Naive thymus-derived CD8-positive, alpha-beta T cell (primary cell): ENCODE results near the gene SCD5. TPM values are rescaled to one million over a fixed set of nuclear protein-coding genes. Genes with fewer than 3 reads are reported as not detected.

Experiments used
- ATAC-seq, 2 donors: fragments of 150-1000 bp; cut with Tn5 transposase in 1 of 2; sonication (Bioruptor Pico), chemical (Tn5 transposase) in 1 of 2; 1 replicate in 1 of 2; 2 replicates in 1 of 2; pipeline ENCODE4 v1.10.0; 2021; ENCODE audit warnings: mild to moderate bottlenecking in 2 of 2, moderate library complexity in 2 of 2
- POLR2A ChIA-PET: fragments of 350-600 bp; sonication (Branson Sonifier 250); formaldehyde crosslinking; loops from one replicate; lab custom pipeline; 2021; ENCODE audit warnings: antibody characterized with exemption; lab: Charles Lee
- DNase-seq, 10 donors: peaks; one replicate each; pipeline versions ENCODE4 v3.0.0 to v3.0.0-alpha.2; 2020 to 2022
- H3K27ac Mint-ChIP-seq, 10 donors: one replicate each; pipeline ENCODE4 v1.8.0; 2020 to 2022; ENCODE audit warnings: mild to moderate bottlenecking in 10 of 10, mixed read lengths in 10 of 10, moderate library complexity in 4 of 10, inconsistent platforms in 1 of 10
- H3K27me3 Mint-ChIP-seq, 5 donors: one replicate each; pipeline ENCODE4 v1.8.0; 2021 to 2022; ENCODE audit warnings: mixed read lengths in 5 of 5
- H3K36me3 Mint-ChIP-seq, 3 donors: one replicate each; pipeline ENCODE4 v1.8.0; 2020 to 2022; ENCODE audit warnings: mixed read lengths in 3 of 3, mild to moderate bottlenecking in 2 of 3, inconsistent platforms in 1 of 3
- H3K4me1 Mint-ChIP-seq, 4 donors: one replicate each; pipeline ENCODE4 v1.8.0; 2021 to 2022; ENCODE audit warnings: mixed read lengths in 4 of 4
- H3K4me3 Mint-ChIP-seq, 10 donors: one replicate each; pipeline ENCODE4 v1.8.0; 2020 to 2022; ENCODE audit warnings: mild to moderate bottlenecking in 10 of 10, mixed read lengths in 10 of 10, moderate library complexity in 6 of 10, inconsistent platforms in 1 of 10
- H3K9me3 Mint-ChIP-seq, 9 donors: one replicate each; pipeline ENCODE4 v1.8.0; 2020 to 2022; ENCODE audit warnings: mixed read lengths in 9 of 9, mild to moderate bottlenecking in 3 of 9, inconsistent platforms in 1 of 9, moderate library complexity in 1 of 9
- polyA plus RNA-seq, 3 donors: library from polyadenylated mRNA; unstranded; fragments of 300-500 nt; fragmentation: Illumina TruSeq; gene quantifications; one replicate each; pipeline ENCODE4 v1.2.3, GENCODE V29; 2021
- total RNA-seq, 8 experiments: library from RNA in 2 of 8; stranded (reverse) in 2 of 8; gene quantifications; one replicate each; pipeline ENCODE4 v1.2.3 and lab custom pipeline; 2021 to 2026

The SCD5 gene
- total and polyA plus RNA-seq, 5 experiments from 2014 or later, result 0.07 to 4.4 (median 1.0) TPM

DNA sequence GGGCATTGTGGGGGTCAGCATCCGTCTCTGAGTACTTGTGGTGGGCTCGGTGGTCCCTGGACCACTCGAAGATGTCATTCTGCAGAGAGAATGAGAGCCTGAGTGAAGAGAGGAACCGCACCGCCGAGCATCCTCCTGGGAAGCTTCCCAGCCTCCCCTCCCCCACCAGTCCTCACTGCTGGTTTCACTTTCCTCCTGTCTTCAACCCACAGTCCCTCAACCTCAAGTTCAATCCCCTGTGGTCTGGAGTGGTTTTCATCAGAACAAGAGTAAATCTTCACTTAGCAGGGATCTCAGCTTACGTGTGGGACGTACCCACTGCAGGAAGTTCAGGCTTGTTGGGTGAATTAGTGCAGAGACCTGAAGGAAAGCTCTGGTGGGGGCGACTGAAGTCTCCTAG lies 117.8 kb downstream of the SCD5 start:
- ATAC-seq, result no peak
- H3K27ac Mint-ChIP-seq, result no peak overlapping the region
- H3K4me1 Mint-ChIP-seq, result no peaks in the 10 kb centered on the region

DNA sequence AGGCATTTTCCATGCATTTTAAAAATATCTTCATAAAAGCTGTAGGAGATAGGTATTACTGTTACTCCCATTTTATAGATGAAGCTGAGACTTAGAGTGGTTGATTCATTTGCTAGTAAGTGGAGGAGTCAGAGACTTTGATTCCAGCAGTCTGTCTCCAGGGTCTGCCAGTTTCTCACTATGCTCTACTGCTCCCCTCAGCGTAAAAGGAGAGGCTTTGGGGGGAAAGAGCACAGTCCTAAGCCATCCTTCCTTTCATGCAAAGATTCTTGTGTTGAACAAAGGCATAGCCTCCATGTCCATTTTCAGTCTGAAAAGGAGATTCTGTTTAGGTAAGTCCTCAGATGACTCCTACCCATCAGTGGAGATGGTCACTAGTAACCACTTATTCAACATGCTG lies 119.1 kb downstream of the SCD5 start:
- H3K36me3 Mint-ChIP-seq, result no peaks in the 10 kb centered on the region
- H3K4me3 Mint-ChIP-seq, result no peak overlapping the region
- peaks cover 0 to 18% (median 2%) of the 10 kb centered on the region in 5 donors for H3K27me3 Mint-ChIP-seq
- no peaks in the 10 kb centered on the region for H3K4me1 Mint-ChIP-seq
- POLR2A ChIA-PET, result no interaction called here
- DNase-seq (no peak), ATAC-seq (no peak)
- peaks cover 0 to 2% (median 0%) of the 10 kb centered on the region in 9 donors for H3K9me3 Mint-ChIP-seq
- no peak overlapping the region for H3K27ac Mint-ChIP-seq

More for the DNA sequence above, 117.8 kb downstream of the SCD5 start:
- Mint-ChIP-seq H3K4me3 (no peak overlapping the region), H3K27me3 (peaks cover 0 to 18% (median 2%) of the 10 kb centered on the region in 5 donors), H3K9me3 (peaks cover 0 to 2% (median 0%) of the 10 kb centered on the region in 9 donors), H3K36me3 (no peaks in the 10 kb centered on the region)
- POLR2A ChIA-PET, result no interaction called here
- DNase-seq, result no peak

DNA sequence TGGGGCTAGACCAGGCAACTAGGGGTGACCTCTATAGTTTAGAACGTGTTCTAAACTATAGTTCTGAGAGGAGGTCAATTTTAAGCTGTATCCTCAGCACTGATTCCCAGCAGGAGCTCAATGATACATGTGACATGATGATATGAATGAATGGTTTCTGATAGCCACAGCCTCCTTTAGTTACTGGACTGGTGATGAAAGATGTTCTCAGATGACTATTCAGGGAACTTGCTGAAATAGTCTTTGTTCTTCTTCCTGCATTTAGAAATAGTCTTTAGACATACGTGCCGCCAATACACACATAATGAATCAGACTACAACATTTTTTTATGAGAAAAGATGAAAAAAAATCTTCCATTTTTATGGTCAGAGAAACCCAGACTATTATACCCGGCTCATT lies 120.5 kb downstream of the SCD5 start:
- H3K27ac Mint-ChIP-seq, result no peak overlapping the region
- H3K9me3 Mint-ChIP-seq, result no peaks in the 10 kb centered on the region
- no peaks in the 10 kb centered on the region for H3K36me3 Mint-ChIP-seq
- POLR2A ChIA-PET, result no interaction called here
- H3K27me3 Mint-ChIP-seq, result peaks cover 0 to 18% (median 2%) of the 10 kb centered on the region in 5 donors
- DNase-seq, result no peak
- no peak for ATAC-seq
- H3K4me3 Mint-ChIP-seq, result no peak overlapping the region
- no peaks in the 10 kb centered on the region for H3K4me1 Mint-ChIP-seq

DNA sequence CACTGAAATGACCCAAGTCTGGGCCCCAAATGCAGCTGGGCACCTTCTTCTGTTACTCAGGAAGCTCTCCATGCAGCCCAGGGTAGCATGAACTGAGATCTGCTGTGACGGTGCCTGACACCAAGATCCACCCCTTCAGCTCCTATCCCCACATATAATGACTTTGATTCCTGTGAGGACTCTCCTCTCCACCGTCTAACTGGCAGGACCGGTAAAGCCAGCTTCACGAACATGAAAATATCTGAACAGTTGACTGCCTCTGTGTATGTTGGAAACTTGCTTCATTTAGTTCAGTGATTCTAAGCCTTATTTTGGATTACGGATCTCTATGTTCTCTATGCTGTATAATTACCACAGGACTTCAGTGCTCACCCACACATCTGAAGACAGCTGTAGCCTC lies 121.3 kb downstream of the SCD5 start:
- Mint-ChIP-seq H3K36me3 (no peaks in the 10 kb centered on the region), H3K27me3 (peaks cover 0 to 15% (median 2%) of the 10 kb centered on the region in 5 donors), H3K27ac (no peak overlapping the region), H3K4me1 (no peaks in the 10 kb centered on the region), H3K4me3 (no peak overlapping the region), H3K9me3 (no peaks in the 10 kb centered on the region)
- POLR2A ChIA-PET, result no interaction called here
- DNase-seq (no peak), ATAC-seq (no peak)

DNA sequence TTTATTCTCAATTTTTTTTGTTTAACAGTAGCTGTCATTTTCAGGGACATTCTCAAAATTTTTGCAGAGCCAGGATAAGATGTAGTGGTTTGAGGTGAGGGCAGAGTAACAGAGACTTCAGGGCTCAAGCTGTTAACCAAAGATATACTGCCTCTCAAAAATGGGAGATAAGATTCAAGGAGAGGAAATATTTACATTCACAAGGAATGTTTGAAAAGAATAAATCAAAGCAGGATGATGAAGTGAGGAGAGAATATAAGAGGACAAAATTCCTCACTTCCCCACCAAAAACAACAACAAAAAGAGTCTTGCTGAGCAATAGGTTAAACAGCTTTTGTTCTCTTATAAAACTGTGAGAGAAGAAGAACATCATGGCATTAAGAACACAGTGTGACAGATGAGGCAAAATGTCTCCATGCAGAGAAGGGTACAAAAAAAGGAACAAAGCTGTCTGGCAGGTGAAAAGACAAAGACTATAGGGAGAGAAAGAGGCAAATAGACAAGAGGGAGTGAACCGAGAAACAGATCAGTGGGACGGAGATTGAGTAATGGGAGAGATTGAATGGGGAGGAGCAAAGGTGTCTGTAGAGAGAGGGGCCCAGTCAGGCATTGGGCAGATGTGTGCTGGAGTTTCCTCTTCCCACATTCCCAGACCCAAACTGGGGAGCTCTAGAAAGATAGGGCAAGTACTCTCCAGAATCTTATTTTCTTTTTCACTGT lies 130.7 kb downstream of the SCD5 start:
- no peak overlapping the region for H3K4me3 Mint-ChIP-seq

DNA sequence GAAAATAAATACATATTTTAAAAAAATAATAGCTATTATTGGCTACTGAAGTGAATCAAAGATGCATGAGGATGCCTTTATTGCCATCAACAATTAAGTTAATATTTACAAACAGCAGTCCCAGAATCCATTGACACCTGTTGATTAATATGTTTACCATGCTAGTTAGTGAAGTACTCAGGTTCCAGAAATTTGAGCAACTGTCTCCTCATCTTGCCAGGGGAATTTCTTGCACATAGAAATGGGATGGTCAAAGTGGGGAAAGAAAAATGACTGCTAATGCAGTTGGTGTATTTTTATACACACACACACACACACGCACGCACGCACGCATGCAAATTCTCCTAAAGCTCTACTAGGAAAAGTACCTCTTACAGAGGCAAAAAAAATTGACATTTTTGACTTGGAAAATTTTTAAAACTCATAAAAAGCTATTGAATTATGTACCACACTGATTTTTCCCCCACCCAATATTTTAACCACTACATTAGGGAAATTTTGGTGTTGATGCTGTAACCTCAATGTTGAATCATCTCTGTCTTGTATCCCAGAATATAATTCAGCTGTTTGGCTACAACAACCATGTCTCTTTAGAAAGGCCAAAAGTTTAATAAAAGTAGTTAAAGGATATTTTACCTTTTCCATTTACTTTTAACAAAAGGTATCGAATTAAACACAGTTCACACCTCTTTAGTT lies 131.5 kb downstream of the SCD5 start:
- Mint-ChIP-seq H3K27ac (no peak overlapping the region), H3K36me3 (peaks cover 4 to 32% (median 8%) of the 10 kb centered on the region in 3 donors), H3K27me3 (peaks cover 3 to 17% (median 8%) of the 10 kb centered on the region in 5 donors), H3K4me1 (no peaks in the 10 kb centered on the region), H3K9me3 (peaks cover 10 to 28% (median 17%) of the 10 kb centered on the region in 9 donors), H3K4me3 (no peak overlapping the region)
- ATAC-seq (no peak), DNase-seq (no peak)
- POLR2A ChIA-PET, result no interaction called here

More for the DNA sequence above, 130.7 kb downstream of the SCD5 start:
- ATAC-seq (no peak), DNase-seq (no peak)
- POLR2A ChIA-PET, result no interaction called here
- peaks cover 4 to 32% (median 8%) of the 10 kb centered on the region in 3 donors for H3K36me3 Mint-ChIP-seq
- peaks cover 3 to 13% (median 6%) of the 10 kb centered on the region in 5 donors for H3K27me3 Mint-ChIP-seq
- H3K4me1 Mint-ChIP-seq, result no peaks in the 10 kb centered on the region
- no peak overlapping the region for H3K27ac Mint-ChIP-seq
- H3K9me3 Mint-ChIP-seq, result peaks cover 10 to 28% (median 17%) of the 10 kb centered on the region in 9 donors

DNA sequence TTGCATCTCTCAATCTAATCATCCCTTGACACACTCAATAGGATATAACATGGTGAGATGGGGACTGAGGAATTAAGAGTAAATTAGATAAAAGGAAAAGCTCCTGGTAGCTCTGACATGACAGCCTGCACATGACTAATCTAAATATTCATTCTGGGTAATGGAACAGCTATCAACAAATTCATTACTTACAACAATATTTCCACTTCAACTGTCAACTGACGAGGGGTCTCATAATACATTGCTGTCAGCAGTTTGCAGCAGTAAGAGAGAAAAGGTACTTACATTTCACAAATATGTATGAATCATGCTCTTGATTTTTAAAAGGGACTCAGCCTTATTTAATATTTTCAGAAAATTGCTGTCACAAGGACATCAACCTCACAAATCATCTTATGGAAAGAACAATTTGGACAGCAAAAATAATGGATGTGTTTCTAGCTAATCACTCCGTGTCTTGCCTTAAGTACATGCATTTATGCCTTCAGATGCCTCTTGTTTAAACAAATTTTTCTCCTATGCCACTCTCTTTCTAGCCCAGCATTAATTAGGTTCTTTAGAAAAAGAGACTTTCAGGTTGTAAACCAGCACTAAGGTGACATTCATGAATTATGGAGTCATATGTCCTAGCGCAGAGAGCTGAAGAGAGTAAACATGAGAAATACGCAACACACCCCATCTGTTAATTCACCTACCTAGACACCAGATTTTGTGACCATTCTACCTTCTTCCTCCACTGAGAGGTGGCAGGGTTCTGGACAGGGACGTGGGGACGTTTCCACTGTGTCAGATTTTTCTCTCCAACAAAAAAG lies 137.2 kb downstream of the SCD5 start:
- H3K4me1 Mint-ChIP-seq, result no peaks in the 10 kb centered on the region

DNA sequence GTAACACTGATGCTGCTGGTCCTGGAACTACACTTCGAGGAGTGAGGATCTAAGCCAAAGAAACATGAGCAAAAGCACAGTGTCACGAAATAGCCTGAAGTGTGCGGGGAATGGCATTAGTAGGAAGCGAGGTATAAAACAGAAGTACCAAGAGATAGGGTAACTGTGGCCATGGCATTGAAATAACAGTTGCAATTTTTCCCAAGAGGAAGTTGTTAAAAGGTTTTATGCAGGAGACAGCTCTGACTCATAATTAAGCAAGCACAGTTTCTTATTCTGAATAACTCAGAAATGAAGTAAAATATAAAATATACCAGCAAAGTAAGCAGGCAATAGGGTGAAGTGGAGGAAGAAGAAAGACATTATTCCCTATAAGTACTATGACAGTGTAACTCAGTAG lies 146.5 kb downstream of the SCD5 start:
- no peak for DNase-seq
- H3K27me3 Mint-ChIP-seq, result no peaks in the 10 kb centered on the region
- H3K27ac Mint-ChIP-seq, result no peak overlapping the region
- POLR2A ChIA-PET, result no interaction called here
- no peak for ATAC-seq
- no peaks in the 10 kb centered on the region for H3K4me1 Mint-ChIP-seq
- H3K36me3 Mint-ChIP-seq, result no peaks in the 10 kb centered on the region
- no peak overlapping the region for H3K4me3 Mint-ChIP-seq
- peaks cover 0 to 4% (median 0%) of the 10 kb centered on the region in 9 donors for H3K9me3 Mint-ChIP-seq

More for the DNA sequence above, 137.2 kb downstream of the SCD5 start:
- H3K27me3 Mint-ChIP-seq, result peaks cover 0 to 45% (median 8%) of the 10 kb centered on the region in 5 donors
- peaks cover 0 to 10% (median 0%) of the 10 kb centered on the region in 9 donors for H3K9me3 Mint-ChIP-seq
- no peak for DNase-seq
- H3K27ac Mint-ChIP-seq, result no peak overlapping the region
- ATAC-seq, result no peak
- no peak overlapping the region for H3K4me3 Mint-ChIP-seq
- POLR2A ChIA-PET, result no interaction called here
- peaks cover 0 to 12% (median 9%) of the 10 kb centered on the region in 3 donors for H3K36me3 Mint-ChIP-seq

DNA sequence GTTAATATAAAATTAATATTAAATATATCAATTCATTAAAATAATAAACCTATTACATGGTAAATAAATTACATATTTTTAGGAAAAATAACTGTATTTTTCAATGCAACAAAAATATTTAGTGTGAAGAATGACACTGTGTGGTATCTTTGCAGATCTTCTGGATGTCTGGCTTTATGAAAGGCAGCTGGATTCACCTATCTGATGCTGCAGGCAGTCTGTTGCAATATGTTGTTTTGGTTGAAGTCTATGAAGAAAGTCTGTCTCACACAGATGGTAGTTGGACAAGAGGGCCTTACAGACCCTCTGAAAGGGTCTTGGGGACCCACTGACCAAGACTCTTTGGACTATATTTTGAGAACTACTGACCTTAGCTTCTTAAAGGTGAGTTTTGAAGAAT lies 147.7 kb downstream of the SCD5 start:
- no peak overlapping the region for H3K4me3 Mint-ChIP-seq
- DNase-seq (no peak), ATAC-seq (no peak)
- no peaks in the 10 kb centered on the region for H3K36me3 Mint-ChIP-seq
- no peaks in the 10 kb centered on the region for H3K27me3 Mint-ChIP-seq
- peaks cover 0 to 2% (median 0%) of the 10 kb centered on the region in 9 donors for H3K9me3 Mint-ChIP-seq
- POLR2A ChIA-PET, result no interaction called here
- H3K4me1 Mint-ChIP-seq, result no peaks in the 10 kb centered on the region
- H3K27ac Mint-ChIP-seq, result no peak overlapping the region

DNA sequence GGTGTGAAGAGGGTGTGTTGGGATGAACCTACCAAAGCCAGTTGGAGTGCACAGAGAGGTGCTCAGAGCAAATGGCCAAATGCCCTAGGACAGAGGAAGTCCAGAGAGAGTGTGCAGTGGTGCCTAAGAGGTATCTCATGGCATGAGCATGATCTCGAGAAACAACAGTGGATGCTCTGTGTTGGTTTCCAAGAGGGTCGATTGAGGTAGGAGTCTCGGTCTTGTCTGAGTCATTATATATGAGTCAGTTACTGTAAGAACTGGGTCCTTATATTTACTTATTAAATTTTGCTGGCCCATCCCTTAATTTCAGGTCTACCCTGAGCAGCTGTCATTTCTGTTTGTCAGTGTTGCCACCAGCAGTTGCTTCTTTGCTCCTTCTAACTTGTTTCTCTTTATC lies 150.2 kb downstream of the SCD5 start:
- DNase-seq (no peak), ATAC-seq (no peak)
- H3K4me1 Mint-ChIP-seq, result no peaks in the 10 kb centered on the region
- no peaks in the 10 kb centered on the region for H3K36me3 Mint-ChIP-seq
- H3K27me3 Mint-ChIP-seq, result peaks cover 0 to under 1% (median 0%) of the 10 kb centered on the region in 5 donors
- H3K4me3 Mint-ChIP-seq, result no peak overlapping the region
- peaks cover 0 to 2% (median 0%) of the 10 kb centered on the region in 9 donors for H3K9me3 Mint-ChIP-seq
- POLR2A ChIA-PET, result no interaction called here
- H3K27ac Mint-ChIP-seq, result no peak overlapping the region

DNA sequence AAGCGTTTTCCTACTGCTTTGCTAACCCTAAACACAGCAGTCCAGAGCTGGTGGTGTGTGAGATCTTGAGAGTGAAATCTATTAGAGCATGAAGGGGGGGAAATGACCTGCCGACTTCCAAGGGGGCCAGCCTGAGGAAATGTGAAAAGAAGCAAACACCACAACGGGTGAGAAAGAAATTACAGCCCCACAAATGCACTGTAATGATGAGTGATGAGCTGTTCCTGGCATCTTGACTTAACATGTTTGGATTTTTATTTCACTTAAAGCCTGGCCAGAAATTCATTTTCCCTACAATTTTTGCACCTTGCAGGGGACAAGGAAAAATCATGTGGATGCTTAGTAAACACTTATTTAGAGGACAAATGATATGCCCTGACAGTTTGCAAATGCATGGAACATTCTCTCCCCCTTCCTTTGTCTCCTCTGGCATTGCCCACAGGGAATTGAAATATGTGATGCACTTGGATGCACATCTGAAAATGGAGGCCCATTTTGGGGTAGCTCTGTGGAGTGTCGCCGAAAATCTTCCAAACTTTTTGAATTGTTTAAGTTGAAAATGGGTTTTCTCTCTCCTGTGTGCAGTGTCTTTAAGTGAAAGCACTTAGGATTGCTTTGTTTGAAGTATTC lies 152.5 kb downstream of the SCD5 start:
- ATAC-seq, result no peak
- Mint-ChIP-seq H3K36me3 (no peaks in the 10 kb centered on the region), H3K27me3 (peaks cover 0 to 4% (median 0%) of the 10 kb centered on the region in 5 donors), H3K4me3 (no peak overlapping the region), H3K4me1 (no peaks in the 10 kb centered on the region), H3K9me3 (peaks cover 0 to 1% (median 0%) of the 10 kb centered on the region in 9 donors), H3K27ac (no peak overlapping the region)
- DNase-seq, result no peak
- POLR2A ChIA-PET, result no interaction called here

DNA sequence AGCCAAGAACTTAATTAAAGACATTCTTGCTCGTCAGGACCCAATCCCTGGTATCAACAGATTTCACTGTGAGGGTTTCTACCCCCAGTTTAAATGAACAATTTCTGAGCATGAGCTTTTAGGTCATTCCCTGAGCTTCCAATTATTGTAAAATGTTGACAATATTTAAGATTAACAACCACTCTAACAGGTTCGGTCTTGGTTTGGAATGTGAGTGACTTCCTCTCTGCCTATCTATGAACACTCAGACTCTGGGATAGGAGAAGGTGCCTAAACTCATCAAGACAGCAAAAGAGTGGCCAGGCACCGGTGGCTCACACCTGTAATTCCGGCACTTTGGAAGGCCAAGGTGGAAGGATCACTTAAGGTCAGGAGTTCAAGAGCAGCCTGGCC lies 153.9 kb downstream of the SCD5 start:
- Mint-ChIP-seq H3K27me3 (peaks cover 0 to 4% (median 2%) of the 10 kb centered on the region in 5 donors), H3K36me3 (no peaks in the 10 kb centered on the region), H3K27ac (no peak overlapping the region), H3K4me1 (no peaks in the 10 kb centered on the region), H3K4me3 (no peak overlapping the region), H3K9me3 (no peaks in the 10 kb centered on the region)
- DNase-seq, result no peak
- no peak for ATAC-seq
- POLR2A ChIA-PET, result no interaction called here
